ENCODE results near the gene MGAT2. TPM values are rescaled to one million over a fixed set of nuclear protein-coding genes. Genes with fewer than 3 reads are reported as not detected.
A peak's percentile ranks its signal among the peaks of the same experiment; 100 is the strongest.

Gene MGAT2
- total and polyA plus RNA-seq, 9 of the 15 experiments (the other 6 are each of a cell fraction or from before 2014, with no cell fraction given): 0.03 to 33.3 (median 24.6) TPM; not detected in 1

DNA sequence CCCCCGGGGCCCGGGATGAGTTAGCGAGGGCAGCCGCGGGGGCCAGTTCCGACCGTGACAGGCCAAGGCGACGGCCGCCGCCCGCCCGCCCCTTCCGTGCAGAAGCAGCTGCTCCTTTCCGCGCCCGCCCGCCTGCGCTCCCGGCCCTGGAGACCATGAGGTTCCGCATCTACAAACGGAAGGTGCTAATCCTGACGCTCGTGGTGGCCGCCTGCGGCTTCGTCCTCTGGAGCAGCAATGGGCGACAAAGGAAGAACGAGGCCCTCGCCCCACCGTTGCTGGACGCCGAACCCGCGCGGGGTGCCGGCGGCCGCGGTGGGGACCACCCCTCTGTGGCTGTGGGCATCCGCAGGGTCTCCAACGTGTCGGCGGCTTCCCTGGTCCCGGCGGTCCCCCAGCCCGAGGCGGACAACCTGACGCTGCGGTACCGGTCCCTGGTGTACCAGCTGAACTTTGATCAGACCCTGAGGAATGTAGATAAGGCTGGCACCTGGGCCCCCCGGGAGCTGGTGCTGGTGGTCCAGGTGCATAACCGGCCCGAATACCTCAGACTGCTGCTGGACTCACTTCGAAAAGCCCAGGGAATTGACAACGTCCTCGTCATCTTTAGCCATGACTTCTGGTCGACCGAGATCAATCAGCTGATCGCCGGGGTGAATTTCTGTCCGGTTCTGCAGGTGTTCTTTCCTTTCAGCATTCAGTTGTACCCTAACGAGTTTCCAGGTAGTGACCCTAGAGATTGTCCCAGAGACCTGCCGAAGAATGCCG, 699 bp downstream of the MGAT2 start (continued):
- TF ChIP-seq, protein P1, sequence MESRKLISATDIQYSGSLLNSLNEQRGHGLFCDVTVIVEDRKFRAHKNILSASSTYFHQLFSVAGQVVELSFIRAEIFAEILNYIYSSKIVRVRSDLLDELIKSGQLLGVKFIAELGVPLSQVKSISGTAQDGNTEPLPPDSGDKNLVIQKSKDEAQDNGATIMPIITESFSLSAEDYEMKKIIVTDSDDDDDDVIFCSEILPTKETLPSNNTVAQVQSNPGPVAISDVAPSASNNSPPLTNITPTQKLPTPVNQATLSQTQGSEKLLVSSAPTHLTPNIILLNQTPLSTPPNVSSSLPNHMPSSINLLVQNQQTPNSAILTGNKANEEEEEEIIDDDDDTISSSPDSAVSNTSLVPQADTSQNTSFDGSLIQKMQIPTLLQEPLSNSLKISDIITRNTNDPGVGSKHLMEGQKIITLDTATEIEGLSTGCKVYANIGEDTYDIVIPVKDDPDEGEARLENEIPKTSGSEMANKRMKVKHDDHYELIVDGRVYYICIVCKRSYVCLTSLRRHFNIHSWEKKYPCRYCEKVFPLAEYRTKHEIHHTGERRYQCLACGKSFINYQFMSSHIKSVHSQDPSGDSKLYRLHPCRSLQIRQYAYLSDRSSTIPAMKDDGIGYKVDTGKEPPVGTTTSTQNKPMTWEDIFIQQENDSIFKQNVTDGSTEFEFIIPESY (CRISPR knock-in tag; IDR thresholded peaks at IDR 0.05): no peak
- TF ChIP-seq CREBBP (IDR thresholded peaks at IDR 0.05; ENCODE audit: low read depth, low read length): no peak
- TF ChIP-seq ZNF134 (CRISPR knock-in tag; conservative IDR thresholded peaks at IDR 0.05): no peak
- TF ChIP-seq PRMT5 (CRISPR knock-in tag; IDR thresholded peaks at IDR 0.05): no peak
- TF ChIP-seq, protein P2, sequence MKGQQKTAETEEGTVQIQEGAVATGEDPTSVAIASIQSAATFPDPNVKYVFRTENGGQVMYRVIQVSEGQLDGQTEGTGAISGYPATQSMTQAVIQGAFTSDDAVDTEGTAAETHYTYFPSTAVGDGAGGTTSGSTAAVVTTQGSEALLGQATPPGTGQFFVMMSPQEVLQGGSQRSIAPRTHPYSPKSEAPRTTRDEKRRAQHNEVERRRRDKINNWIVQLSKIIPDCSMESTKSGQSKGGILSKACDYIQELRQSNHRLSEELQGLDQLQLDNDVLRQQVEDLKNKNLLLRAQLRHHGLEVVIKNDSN (CRISPR knock-in tag; IDR thresholded peaks at IDR 0.05): no peak
- no peak for TF ChIP-seq SMARCB1 (IDR thresholded peaks at IDR 0.05; ENCODE audit: insufficient read length, low read depth)
- TF ChIP-seq, protein P3, sequence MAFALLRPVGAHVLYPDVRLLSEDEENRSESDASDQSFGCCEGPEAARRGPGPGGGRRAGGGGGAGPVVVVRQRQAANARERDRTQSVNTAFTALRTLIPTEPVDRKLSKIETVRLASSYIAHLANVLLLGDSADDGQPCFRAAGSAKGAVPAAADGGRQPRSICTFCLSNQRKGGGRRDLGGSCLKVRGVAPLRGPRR (CRISPR knock-in tag; IDR thresholded peaks at IDR 0.05): no peak
- TF ChIP-seq, protein P4, sequence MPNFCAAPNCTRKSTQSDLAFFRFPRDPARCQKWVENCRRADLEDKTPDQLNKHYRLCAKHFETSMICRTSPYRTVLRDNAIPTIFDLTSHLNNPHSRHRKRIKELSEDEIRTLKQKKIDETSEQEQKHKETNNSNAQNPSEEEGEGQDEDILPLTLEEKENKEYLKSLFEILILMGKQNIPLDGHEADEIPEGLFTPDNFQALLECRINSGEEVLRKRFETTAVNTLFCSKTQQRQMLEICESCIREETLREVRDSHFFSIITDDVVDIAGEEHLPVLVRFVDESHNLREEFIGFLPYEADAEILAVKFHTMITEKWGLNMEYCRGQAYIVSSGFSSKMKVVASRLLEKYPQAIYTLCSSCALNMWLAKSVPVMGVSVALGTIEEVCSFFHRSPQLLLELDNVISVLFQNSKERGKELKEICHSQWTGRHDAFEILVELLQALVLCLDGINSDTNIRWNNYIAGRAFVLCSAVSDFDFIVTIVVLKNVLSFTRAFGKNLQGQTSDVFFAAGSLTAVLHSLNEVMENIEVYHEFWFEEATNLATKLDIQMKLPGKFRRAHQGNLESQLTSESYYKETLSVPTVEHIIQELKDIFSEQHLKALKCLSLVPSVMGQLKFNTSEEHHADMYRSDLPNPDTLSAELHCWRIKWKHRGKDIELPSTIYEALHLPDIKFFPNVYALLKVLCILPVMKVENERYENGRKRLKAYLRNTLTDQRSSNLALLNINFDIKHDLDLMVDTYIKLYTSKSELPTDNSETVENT (CRISPR knock-in tag; IDR thresholded peaks at IDR 0.05): no peak
- TF ChIP-seq GTF2E2 (tag; IDR thresholded peaks at IDR 0.05): no peak
- no peak; the same call in 1 of the 2 replicates for TF ChIP-seq SMAD4 (CRISPR knock-in tag; conservative IDR thresholded peaks at IDR 0.05)
- TF ChIP-seq ATF1 (CRISPR knock-in tag; IDR thresholded peaks at IDR 0.05): no peak
- no peak for TF ChIP-seq ATF1 (tag; IDR thresholded peaks at IDR 0.05)
- no peak for TF ChIP-seq EHMT2 (IDR thresholded peaks at IDR 0.05)
- peak in 1 of 2 experiments; percentile 37; a peak in 2 of 4 replicates for TF ChIP-seq NRF1 (conservative IDR thresholded peaks at IDR 0.05 in 1 of 2, IDR thresholded peaks at IDR 0.05 in 1 of 2)
- TF ChIP-seq GABPA (tag; conservative IDR thresholded peaks at IDR 0.05; ENCODE audit: low read depth): no peak
- TF ChIP-seq, protein P5, sequence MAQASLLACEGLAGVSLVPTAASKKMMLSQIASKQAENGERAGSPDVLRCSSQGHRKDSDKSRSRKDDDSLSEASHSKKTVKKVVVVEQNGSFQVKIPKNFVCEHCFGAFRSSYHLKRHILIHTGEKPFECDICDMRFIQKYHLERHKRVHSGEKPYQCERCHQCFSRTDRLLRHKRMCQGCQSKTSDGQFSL (CRISPR knock-in tag; IDR thresholded peaks at IDR 0.05): no peak
- TF ChIP-seq, protein P5 (tag; IDR thresholded peaks at IDR 0.05): no peak
- TF ChIP-seq LARP7 (IDR thresholded peaks at IDR 0.05): no peak
- peak; percentile 13 for TF ChIP-seq CCNT2 (IDR thresholded peaks at IDR 0.05; ENCODE audit: borderline replicate concordance, extremely low read depth, insufficient read length, low read depth, low read length)

Data from K562 (cell line).